ENCODE measurements around the gene BCL7A.
A peak's percentile ranks its signal among the peaks of the same experiment; 100 is the strongest.

The BCL7A gene

DNA sequence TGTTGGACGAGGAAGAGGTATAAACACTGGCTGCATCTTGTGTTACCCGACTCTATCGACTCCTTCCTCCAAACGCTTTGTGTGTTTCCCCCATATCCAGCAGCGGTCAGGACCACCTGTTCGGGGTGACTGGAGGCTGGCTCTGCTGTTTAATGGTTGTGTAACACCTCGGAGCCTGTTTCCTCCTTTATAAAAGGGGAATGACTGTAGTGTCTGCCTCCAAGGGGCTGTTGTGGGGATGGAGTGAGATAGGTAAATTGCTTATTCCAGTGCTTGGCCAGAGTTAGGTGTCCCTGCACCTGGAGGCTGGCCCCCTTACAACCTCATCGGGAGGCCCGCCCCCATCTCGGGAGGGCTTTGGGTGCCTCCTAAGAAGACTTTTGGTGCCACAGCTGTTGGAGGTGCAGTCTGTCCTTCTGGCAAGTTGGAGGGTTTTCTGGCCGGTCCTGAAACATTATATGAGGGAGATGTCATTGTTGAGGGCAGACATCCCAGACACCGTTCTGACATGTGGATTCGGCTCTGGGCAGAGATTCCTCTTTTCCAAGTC is 57.9 kb downstream of the BCL7A start:
- DNase-seq, result no peak

DNA sequence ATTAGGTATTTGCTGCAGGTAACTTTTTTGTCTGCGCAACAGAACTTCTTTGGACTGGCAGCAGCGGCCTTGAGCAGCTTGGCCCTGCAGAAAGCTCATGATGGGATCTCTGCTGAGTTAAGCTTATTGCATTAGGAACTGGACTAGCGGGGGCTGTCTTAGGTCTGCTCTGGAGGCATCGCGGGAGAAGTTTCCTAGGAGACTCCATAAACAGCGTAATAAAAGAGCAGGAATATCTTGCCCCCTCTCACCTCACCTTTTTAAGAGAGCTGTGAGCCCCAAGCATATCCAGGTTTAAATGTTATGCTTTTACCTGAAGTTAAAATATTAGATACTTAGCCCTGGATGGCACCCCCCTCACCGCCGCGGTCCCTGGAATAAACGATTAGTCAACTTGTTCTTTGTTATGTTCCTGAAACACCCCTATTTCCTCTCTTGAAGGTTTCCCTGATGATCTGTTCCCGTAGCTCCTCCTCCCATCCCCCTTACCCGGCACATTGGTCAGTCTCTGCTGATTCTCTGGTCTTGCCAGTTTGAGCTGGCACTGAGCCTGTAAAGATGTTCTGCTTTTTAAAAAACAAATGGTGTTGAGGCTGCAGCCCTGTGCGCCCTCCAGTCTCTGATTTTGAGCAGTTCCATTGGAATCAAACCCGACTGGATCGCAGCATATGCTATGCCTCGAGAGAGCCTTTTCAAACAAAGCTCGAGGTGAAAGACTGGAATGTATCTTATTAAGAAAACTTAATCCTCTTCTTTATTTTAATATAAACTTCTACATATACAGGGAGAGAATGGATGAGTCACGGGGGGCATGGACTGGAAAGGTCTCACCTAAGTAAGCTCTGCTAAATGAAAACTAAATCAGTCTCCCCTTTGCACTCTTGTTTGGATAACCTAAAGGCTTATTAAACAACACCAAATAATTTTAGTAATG is 58.7 kb downstream of the BCL7A start:
- no peak for DNase-seq

DNA sequence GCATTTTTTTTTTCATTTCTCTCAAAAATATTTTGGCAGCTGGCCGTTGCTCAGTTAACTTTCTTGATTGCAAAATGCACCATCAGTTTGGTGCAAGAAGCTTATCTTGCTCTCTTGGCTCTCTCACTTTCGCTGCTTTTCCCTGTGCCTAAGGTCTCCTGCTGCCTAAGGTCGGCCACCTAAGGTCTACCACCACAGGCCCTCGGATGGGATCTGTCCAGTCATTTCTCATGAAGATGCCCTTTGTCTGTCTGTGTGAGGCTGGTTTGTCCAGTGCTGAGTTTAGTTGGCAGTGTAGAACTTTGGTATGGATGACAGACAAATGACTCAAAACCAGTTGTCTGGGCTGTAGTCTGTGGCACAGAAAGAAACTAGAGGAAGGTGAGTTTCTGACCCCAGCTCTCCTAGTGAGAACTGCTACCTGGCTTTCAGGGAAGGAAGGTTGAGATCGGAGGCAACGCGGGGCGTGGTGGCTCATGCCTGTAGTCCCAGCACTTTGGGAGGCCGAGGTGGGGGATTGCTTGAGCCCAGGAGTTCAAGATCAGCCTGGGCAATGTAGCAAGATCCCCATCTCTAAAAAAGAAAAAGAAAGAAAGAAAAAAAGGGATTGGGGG is 59.5 kb downstream of the BCL7A start:
- no peak for DNase-seq

DNA sequence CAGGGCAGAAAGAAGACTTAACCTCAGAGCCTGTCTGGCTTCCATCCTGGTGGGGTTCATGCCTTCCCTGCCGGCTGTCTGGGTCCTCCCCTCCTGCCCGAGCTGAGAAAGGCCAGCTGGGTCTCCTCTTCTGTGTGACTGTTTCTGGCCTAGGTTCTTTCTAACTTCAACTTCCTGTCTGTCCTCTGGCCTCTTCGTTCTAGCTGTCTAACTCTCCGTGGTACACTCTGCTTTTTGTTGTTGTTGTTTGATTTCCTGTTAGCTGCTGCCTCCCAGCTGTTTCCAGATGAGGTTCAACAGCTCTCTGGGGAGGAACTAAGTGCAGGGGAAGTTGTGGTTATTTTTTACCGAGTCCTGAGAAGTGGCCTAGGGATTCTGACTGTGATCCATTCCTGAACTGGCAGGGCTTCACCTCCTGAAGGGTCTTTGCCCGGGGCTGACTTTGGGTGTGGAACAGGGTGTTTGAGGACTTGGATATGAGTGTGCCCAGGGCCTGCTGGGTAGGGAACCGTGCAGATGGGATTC is 60.1 kb downstream of the BCL7A start:
- peak; percentile 63 for DNase-seq

DNA sequence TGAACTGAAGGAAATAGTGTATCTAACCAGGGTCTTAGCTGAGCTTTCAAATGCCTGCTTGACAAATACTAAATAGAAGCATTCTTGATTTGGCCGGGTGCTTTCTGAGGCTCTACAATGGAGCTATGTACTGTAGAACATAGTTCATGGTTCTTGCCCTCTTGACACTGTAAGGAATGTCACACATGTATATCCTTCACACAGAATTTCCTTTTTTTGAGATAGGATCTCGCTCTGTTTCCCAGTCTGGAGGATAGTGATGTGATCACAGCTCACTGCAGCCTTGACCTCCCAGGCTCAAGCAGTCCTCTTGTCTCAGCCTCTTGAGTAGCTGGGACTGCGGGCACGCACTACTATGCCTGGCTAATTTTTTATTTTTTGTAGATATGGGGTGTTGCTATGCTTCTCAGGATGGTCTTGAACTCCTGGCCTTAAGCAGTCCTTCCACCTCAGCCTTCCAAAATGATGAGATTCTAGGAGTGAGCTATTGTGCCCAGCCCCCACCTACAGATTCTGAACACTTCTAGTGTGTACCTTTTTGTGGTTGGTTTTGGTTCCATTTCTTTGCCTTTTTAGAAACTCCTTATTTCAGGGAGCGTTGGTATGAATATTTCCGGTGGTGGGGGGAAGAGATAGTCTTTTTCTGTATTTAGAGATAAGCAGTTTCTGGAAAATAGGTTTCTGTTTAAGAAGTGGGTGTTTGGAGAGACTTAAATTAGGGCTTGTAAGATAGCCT is 61.1 kb downstream of the BCL7A start:
- no peak for DNase-seq

DNA sequence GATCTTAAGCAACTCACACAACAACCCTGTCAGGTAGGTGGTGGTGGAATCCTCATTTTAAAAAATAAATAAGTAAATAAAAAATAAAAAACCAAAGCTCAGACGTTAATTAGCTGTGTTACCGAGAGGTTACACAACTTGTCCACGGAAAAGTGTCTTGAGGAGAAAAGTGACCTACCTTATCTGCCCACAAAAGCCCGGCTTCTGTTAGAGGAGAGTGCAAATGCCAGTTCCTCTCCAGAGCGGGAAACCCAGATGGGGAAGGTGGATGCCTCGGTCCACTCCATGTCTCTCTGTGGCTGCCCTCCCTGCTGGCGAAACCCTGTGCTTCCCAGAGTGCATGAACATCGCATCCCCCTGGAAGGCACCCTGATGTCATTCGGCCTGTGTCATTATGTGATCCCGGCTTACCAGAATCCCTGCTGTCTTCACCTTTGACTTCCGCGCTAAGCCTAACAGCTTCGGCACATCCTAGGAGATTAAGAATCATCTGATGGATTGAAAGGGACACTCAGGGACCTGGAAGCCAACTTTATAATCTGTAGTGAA is 63.2 kb downstream of the BCL7A start:
- no peak for DNase-seq

DNA sequence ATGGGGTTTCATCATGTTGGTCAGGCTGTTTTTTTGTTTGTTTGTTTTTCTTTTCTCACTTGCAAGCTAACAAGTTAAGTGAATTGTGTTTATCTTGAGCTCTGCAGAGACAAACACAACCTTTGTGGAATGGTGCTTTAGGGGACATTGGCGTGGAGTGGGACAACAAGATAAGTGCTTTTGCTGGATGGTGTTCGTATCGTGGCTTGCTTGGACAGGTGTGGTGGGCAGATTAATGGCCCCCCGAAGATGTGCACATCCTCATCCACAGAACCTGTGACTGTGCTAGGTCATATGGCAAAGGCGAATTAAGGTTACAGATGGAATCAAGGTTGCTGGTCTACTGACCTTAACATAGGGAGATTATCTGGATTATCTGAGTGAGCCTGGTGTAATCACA is 63.9 kb downstream of the BCL7A start:
- no peak for DNase-seq

DNA sequence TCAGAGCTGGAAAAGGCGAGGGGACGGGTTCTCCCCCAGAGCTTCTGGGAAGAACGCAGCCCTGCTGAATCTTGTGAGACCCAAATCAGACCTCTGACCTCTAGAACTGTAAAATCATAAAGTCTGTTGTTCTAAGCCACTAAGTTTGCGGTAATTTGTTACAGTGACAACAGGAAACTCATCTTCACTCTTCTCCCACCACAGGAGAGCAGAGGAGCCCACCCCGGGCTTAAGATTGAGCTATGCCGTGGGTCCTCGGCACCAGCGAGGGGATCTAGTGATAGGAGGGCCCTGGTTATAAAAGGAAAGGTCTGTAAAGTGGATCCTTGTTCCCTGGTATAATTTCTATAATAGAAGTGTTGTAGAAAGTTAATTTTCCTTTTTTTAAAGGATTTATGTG is 64.4 kb downstream of the BCL7A start:
- no peak for DNase-seq

DNA sequence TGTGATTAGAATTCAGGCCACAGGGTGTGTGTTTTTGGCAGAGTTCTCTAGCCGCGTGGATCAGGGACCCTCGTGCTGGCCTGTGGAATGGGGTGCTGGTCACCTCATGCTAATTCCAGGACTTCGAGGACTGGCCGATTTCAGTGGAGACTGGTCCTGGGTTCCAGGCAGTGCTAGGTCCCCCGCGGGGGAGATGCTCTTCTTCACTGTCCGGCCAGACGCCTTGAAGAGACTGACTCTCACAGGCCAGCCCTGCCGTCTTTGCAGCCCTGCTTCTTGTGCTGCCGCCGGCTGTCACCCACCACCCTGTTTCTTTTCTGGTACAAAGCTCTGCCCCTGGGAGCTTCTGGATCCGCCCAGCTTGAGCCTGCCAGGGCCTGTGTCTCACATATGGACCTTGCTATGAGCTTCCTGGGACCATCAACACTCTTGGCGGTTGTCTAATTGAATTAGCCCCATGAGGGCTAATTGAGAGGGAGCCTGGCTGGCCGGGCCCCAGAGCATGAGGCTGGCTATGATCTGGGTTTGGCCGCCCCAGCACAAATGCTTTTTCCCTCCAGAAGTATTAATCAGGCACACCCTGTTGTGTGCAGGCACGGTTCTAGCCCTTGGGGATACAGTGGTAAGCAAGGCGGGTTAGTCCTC is 65.1 kb downstream of the BCL7A start:
- no peak for DNase-seq

DNA sequence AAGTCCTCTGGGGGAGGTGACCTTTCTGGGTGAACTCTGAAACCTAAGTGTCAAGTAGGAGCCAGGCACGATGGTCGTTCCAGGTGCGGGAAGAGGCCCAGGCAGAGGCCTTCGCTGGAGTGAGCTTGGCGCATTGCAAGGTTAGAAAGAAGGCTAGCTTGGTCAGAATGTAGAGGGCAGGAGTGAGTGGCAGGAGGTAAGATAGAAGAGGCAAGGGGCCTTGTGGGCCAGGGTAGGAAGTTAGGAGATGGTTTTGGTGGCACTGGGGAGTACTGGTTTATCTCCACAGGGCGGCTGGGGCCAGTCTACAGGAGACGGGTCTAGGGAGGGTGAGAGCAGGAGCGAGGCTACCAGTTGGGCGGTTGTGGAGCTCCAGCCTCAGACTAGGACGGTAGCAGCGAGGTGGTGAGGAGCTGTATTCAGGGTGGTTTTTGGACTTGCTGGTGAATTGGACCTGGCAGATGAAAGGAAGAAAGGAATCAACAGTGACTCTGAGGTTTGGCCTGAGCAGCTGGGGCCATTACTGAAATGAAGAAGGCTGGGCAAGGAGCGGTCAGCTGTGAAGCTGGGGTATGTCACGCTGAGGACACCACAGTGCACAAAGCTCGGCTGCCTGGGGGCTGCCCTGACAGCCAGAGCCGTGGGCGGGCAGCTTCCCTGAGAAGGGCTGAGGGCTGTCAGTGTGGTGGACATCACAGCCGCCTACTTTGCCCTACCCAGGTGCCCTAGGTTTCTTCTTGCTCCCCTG is 65.9 kb downstream of the BCL7A start:
- no peak for DNase-seq

DNA sequence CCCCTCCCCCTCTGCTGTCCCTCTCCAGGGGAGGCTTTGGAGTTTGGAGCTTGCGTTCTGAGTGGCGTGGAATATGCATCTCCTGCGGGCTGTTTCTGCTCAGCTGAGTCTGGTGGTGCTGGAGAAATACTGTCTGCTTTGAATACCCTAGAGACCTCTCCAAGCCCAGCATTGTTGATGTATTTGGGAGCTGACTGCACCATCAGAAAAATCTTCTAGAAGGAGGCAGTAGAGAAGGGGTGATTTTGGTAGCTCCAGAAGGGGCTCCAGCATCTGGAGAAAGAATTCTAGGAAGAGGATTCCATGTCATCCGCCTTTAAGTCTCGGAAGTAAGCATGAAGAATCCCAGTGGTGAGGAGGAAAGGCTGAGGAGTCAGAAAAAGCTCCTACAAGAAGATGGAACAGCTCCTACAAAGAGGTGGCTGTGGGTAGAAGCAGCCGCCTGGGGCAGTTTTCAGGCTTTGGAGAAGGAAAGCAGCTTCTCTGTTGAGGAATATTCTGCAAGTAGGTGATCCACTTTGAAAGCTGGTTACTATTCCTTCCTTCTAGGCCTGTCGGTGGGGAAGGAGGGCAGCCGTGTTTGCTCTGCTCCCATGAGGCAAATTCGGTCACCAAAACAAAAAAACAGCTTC is 66.6 kb downstream of the BCL7A start:
- DNase-seq, result no peak

DNA sequence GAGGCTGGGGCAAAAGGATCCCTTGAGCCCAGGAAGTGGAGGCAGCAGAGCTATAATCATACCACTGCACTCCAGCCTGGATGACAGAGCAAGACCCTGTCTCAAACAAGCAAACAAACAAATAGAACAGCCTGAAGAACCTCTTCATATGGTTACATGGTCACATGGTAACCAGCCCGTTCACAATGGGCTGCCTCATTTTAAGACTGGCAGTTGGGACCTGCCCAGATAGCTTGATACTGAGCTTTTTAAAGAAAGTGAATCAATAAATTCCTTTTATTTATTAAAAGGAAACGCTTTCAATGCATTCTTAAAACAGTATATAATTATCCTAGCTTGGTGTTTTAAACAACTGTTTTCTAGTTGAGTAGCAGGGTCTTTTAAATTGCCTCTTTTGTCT is 67.4 kb downstream of the BCL7A start:
- no peak for DNase-seq

DNA sequence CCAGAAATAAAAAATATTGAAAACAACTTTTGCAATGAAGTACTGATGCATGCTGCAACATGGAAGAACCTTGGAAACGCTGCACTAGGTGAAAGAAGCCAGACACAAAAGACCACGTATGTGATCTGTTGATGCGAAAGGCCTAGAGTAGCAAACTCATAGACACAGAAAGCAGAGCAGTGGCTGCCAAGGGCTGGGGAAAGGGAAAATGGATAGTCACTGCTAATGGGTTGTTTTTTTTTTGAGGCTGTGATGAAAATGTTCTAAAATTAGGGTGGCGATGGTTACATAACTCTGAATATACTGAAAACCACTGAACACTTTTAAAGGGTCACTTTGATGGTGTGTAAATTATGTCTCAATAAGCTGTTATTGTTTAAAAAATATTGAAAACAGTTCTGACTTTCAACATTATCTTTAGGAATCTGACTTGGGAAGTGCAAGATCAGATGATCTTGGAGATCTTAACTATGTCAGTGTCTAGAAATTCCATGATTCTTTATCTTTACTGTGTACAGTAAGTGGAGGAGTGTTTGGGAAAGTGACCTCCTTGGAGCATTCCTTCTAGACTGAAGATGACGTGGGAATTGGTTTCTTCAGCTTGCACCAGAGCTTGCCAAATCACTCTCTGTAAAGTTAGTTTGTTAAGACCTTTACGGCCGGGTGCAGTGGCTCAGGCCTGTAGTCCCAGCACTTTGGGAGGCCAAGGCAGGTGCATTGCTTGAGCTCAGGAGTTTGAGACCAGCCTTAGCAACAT is 69.3 kb downstream of the BCL7A start:
- no peak for DNase-seq

DNA sequence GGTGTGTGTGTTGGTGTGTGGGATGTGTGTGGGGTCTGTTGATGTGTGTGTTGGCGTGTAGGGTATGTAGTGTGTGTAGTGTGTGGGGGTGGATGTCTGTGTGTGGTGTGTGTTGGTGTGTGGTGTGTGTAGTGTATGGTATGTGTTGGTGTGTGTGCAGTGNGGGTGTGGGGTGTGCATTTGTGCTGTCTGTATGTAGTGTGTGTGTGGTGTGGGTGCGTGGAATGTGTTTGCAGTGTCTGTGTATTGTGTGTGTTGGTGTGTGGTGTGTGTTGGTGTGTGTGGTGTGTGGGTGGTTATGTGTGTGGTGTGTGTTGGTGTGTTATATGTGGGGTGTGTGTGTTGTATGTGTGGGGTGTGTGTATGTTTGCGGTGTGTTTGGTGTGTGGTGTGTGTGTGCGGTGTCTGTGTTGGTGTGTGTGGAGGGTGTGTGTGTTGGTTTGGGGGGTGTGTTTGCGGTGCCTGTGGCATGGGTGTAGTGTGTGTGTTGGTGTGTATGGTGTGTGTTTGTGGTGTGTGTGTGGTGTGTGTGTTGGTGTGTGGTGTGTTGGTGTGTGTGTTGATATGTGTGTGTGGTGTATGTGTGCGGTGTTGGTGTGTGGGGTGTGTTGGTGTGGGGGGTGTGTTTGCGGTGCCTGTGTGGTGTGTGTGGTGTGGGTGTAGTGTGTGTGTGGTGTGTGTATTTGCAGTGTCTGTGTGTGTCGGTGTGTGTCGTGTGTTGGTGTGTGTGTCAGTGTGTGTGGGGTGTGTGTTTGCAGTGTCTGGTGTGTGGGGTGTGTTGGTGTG is 71.6 kb downstream of the BCL7A start:
- no peak for DNase-seq

DNA sequence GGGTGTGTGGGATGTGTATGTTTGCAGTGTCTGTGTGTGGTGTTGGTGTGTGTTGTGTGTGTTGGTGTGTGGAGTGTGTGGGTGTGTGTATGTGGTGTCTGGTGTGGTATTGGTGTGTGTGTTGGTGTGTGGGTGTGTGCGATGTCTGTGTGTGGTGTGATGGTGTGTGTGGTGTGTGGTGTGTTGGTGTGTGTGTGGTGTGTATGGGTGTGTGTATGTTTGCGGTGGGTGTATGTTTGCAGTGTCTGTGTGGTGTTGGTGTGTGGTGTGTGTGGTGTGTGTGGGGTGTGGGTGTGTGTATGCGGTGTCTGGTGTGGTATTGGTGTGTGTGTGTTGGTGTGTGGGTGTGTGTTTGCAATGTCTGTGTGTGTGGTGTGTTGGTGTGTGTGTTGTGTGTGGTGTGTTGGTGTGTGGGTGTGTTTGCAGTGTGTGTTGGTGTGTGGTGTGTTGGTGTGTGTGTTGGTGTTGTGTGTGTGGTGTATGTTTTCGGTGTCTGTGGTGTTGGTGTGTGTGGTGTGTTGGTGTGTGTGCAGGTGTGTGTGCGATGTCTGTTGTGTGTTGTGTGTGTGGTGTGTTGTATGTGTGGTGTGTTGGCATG is 72.6 kb downstream of the BCL7A start:
- DNase-seq, result no peak

DNA sequence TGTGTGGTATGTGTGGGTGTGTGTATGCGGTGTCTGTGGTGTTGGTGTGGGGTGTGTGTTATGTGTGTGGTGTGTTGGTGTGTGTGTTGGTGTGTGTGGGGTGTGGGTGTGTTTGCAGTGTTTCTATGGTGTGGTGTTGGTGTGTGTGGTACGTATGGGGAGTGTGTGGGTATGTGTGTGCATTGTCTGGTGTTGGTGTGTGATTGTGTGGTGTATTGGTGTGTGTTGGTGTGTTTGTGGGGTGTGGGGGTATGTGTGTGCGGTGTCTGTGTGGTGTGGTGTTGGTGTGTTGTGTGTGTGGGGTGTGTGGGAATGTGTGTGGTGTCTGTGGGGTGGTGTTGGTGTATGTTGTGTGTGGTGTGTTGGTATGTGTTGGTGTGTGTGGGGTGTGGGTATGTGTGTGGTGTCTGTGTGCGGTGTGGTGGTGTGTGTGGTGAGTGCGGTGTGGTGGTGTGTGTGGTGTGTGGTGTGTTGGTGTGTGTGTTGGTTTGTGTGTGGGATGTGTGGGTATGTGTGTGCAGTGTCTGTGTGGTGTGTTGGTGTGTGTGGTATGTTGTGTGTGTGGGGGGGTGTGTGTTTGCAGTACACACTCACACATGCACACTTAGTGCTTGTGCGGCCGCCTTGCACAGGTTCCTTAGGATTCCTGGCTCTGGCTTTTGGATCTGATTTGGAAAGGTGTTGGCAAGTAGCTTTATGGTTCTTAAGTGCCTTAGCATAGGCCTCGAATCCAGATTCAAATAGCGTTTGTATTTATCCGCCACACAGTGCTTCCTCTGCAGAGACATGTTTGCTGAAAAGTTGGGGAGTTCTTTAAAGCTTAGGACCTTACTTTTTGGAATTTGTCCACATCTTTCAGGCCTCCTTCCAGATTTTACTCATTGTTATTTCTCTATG is 73.3 kb downstream of the BCL7A start:
- DNase-seq, result no peak

DNA sequence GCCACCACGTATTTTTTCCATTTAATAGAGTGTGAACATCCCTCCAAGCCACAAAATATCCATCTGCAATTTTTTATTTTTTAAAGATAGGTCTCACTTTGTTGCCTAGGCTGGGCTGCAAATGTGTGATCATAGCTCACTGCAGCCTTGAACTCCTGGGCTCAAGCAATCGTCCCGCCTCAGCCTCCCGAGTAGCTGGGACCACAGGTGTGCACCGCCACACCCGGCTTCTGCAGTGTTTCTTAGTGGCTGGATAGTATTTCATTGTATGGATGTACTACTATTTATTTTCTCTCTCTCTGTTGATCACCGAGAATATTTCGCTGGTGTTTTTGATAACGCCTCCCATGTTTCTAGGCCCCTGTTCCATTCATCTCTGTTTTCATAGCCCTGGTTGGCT is 74.3 kb downstream of the BCL7A start:
- no peak for DNase-seq

DNA sequence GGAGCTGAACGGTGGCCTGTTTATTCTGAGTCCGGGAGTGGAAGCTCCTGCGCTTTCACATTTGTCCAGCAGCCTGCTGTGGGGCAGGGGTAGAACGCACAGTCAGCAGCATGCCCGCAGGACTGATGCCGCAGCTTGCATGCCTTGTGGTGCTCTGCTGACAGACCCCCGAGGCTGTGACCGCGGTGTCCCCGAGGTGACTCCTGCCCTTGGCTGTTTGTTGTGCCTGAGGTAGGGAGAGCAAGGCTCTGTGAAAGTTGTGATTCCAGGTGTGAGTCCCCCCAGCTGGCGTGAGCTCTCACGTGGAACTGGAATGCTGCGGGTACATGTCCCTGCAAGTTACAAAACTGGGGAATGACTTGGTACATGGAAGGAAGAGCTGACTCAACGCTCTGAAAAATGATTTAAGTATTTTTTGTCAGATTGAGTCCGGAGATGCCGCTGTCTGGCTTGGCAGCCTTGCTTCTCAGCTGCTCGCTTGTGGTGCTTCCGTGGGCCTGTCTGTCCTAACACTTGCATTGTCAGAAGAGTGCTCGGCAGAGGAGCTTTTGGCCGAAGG is 75.0 kb downstream of the BCL7A start:
- DNase-seq, result no peak
